ENCODE data around the gene FNDC1. TPM values are rescaled to one million over a fixed set of nuclear protein-coding genes. Genes with fewer than 3 reads are reported as not detected.

FNDC1 gene
- total and polyA plus RNA-seq, 10 of the 15 experiments (the other 5 are each of a cell fraction or from before 2014, with no cell fraction given), result not detected

DNA sequence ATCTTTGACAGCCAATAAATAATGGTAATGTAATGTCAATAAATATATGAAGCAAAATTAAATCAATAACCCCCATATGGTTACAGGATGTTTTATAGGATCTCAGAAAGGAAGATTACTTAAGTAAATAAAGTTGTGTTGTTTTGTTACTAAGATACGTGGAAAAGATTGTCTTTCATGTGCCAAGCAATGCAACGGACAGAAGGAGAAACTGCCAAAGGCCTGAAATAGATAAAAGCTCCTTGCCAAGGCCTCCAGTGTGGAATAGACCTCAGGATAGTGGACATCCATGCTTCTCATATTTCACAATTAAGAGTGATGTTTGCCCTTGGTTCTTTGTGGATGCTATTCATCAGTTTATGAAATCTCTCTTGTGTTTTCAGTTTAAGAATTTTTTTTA is 16.4 kb upstream of the FNDC1 start:
- Histone ChIP-seq H3K79me2 (ENCODE audit: control insufficient read depth, insufficient read depth, low read length) (no peaks in the 10 kb centered on the region), H2AFZ (ENCODE audit: control insufficient read depth, low read depth, low read length) (no peak overlapping the region), H3K9me3 (replicated peaks; ENCODE audit: control insufficient read depth, insufficient read depth, low read length) (no peaks in the 10 kb centered on the region; the same call in 1 of the 3 replicates), H3K9ac (ENCODE audit: control insufficient read depth, insufficient read depth, low read length) (no peak overlapping the region), H3K36me3 (ENCODE audit: control insufficient read depth in 2 of 2, insufficient read depth in 2 of 2, low read length in 1 of 2) (no peaks in the 10 kb centered on the region), H3K27ac (ENCODE audit: control insufficient read depth, insufficient read depth) (no peak overlapping the region), H3K4me1 (ENCODE audit: control insufficient read depth, insufficient read depth, low read length) (no peaks in the 10 kb centered on the region), H3K4me2 (ENCODE audit: control insufficient read depth, insufficient read depth) (no peak overlapping the region), H3K27me3 (replicated peaks in 1 of 2; ENCODE audit: control insufficient read depth in 2 of 2, insufficient read depth in 2 of 2, low read length in 1 of 2) (no peaks in the 10 kb centered on the region), H4K20me1 (ENCODE audit: control insufficient read depth, insufficient read depth) (no peaks in the 10 kb centered on the region), H3K4me3 (no peak overlapping the region)
- no peak for FAIRE-seq
- CTCF ChIA-PET, result no interaction called here
- POLR2A ChIA-PET, result no interaction called here
- no peak for TF ChIP-seq ZSCAN29 (IDR thresholded peaks at IDR 0.05)
- no peak for TF ChIP-seq HDGF (IDR thresholded peaks at IDR 0.05)
- no peak for TF ChIP-seq PRDM15 (CRISPR knock-in tag; IDR thresholded peaks at IDR 0.05)
- no peak for TF ChIP-seq NBN (IDR thresholded peaks at IDR 0.05)
- TF ChIP-seq RFX5 (IDR thresholded peaks at IDR 0.05; ENCODE audit: low read depth, low read length), result no peak
- TF ChIP-seq TCF7 (IDR thresholded peaks at IDR 0.05; ENCODE audit: borderline replicate concordance), result no peak
- TF ChIP-seq POLR2A (IDR thresholded peaks at IDR 0.05; ENCODE audit: low read depth, low read length), result no peak
- TF ChIP-seq, protein P1, sequence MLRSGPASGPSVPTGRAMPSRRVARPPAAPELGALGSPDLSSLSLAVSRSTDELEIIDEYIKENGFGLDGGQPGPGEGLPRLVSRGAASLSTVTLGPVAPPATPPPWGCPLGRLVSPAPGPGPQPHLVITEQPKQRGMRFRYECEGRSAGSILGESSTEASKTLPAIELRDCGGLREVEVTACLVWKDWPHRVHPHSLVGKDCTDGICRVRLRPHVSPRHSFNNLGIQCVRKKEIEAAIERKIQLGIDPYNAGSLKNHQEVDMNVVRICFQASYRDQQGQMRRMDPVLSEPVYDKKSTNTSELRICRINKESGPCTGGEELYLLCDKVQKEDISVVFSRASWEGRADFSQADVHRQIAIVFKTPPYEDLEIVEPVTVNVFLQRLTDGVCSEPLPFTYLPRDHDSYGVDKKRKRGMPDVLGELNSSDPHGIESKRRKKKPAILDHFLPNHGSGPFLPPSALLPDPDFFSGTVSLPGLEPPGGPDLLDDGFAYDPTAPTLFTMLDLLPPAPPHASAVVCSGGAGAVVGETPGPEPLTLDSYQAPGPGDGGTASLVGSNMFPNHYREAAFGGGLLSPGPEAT (IDR thresholded peaks at IDR 0.05; ENCODE audit: low read depth), result no peak
- BruUV-seq (replicated peaks), result no TSS peak
- RAD21 ChIA-PET (ENCODE audit: unreplicated experiment), result no interaction called here
- WGBS (ENCODE audit: insufficient coverage, insufficient replicate concordance, low lambda C conversion rate, missing lambda C conversion rate), result 58% methylated on average over 2 of the region's 2 CpGs
- no peak for DNase-seq (ENCODE audit: low read depth, low spot score)
- intact Hi-C loops (cut with micrococcal nuclease; ENCODE audit: unreplicated experiment) (no loop called here), in situ Hi-C loops (cut with MboI) (no loop called here)
- no peak for ATAC-seq
- SMC1A ChIA-PET (ENCODE audit: uncharacterized antibody, unreplicated experiment), result no interaction called here
